Hematopoietic multipotent progenitor cell treated with erythropoietin and hydrocortisone succinate and interleukin-3 and kit ligand, for 6 days (in vitro differentiated cells): ENCODE data around the gene CAGE1.

Experiments used
- DNase-seq: peaks from one replicate; pipeline ENCODE4 v3.0.0-alpha.2; 2015

CAGE1 gene

GRCh38 chr6:7389451-7390225, at the start of gene CAGE1, which contains the start of gene RIOK1:
Gene CAGE1, minus strand, starts transcription at chr6:7389742. Its CDS starts 2,569 bp downstream, at chr6:7387173.
Gene RIOK1, plus strand, starts transcription at chr6:7389808. Its CDS starts 195 bp downstream, at chr6:7390003.
- DNase-seq, result peak; percentile 99

- DNase-seq, result peak; percentile 66
Measured at GRCh38 chr6:7439228-7439627, 49.7 kb upstream of the CAGE1 start.

DNA sequence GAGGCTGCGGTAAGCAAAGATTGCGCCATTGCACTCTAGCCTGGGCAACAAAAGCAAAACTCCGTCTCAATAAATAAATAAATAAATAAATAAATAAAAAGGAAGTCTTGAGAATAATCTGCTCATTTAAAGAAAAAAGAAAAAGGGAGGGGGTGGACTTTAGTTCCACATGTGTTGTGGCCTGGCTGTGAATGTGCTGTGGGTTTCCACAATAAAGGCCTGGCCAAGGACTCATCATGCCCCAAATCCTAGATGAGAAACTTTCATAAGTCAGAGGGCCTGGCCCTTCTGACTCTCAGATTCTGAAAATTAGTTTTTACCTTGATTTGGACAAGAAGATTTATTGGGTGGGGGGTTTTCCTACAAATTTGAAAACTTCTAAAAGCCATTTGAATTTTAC, 48.5 kb upstream of the CAGE1 start:
- DNase-seq, result no peak

DNA sequence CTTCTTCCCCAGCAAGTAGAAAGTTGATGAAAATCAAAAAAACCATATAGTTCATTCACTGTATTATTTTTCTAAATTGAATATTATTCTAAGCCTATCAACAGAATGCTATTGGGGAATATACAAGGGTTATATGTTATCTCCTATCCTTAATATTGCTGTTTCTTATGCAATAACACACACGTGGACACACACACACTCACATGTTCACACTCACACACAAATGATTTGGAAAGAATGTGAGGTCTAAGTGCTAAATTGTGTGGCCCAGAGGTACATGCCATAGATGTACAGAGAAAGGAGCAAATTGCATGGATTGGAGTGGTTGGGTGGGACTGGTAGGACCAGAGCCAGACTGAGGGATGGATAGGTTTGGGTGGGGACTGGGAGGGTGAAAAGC, 45.1 kb upstream of the CAGE1 start:
- DNase-seq, result no peak

- no peak for DNase-seq
Measured at GRCh38 chr6:7433121-7433617, 43.6 kb upstream of the CAGE1 start.

- DNase-seq, result peak; percentile 6
Measured at GRCh38 chr6:7432391-7433120, 43.0 kb upstream of the CAGE1 start.

DNA sequence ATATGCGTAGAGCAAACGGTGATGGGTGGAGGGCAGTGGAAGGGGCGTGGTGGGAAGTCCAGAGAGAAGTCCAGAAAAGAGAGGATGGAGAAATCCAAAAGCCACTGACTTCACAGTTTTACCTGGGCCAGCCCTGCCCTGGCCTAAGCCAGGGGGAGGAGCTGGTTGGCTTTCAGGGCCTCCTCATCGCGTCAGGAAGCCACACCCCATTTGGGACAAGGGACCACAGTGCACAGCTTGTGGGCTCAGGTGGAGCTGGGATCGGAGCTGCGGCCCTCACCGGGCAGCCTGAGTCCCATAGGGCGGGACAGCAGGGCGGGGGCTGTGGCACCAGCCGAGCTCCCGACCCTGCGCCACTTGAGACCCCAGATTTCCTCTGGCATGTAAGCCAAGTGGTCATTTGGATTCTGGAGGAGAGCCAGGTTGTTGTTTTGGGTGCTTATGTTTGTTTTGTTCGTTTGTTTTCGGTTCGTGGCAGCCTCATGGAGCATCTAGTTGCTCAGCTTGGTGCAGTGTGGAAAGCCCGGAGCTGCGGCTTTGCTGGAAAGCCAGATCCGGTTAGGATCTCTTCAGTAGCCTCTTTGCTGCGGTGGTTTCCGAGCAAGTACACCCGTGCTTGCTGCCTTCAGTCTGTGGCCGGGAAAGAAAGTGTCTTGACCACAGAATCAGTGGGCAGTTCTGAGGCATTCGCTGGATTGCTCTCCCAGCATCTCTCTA, 42.3 kb upstream of the CAGE1 start:
- no peak for DNase-seq

DNA sequence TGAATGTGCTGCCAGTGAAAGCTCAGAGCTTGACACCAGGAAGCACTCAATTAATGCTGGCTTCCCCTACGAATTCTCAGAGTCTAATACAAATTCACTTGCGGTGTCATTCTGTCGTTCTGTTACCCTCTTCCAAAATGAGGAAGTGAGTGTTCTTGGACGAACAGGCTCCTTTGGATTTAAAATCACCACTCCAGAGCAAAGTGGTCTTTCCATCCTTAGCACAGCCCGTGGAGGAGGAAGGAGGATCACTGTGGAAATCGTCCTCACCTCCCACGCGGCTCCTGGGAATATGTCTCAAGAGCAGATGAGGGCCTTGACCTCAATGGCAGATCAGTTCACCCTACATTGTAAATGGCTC, 41.8 kb upstream of the CAGE1 start:
- peak; percentile 46 for DNase-seq

GRCh38 chr6:7426447-7427169, 37.1 kb upstream of the CAGE1 start:
- no peak for DNase-seq

DNA sequence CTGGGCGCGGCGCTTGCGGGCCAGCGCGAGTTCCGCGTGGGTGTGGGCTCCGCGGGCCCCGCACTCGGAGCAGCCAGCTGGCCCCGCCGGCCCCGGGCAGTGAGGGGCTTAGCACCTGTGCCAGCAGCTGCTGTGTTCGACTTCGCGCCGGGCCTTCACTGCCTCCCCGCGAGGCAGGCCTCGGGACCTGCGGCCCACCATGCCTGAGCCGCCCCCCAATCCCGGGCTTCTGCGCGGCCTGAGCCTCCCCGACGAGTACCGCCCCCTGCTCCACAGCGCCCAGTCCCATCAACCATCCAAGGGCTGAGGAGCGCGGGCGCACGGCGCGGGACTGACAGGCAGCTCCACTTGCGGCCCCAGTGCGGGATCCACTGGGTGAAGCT, 36.3 kb upstream of the CAGE1 start:
- no peak for DNase-seq

DNA sequence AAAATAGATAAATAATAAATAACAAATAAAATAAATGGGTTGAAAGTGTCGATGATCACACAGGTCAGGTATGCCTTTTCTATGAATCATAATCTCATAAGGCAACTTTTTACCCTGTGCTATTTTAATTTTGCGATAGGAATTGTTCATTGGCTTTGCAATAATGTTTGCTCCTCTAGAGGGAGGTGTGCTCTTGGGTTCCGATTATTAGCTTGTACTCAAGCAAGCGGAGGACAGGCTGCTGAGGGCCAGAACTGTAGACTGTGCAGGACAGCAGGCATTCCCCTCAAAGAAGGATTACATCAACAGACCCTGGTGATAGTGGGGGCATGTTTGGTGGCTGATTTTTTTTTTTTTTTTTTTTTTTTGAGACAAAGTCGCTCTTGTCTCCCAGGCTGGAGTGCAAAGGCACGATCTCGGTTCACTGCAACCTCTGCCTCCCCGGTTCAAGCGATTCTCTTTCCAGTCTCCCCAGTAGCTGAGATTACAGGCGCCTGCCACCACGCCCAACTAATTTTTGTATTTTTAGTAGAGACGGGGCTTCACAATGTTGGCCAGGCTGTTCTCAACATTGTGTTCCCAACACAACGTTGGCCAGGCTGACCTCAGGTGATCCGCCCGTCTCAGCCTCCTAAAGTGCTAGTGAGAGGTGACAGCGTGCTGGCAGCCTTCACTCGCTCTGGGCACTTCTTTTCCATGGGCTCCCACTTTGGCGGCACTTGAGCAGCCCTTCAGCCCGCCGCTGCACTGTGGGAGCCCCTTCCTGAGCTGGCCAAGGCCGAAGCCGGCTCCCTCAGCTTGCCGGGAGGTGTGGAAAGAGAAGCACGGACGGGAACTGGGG, 35.6 kb upstream of the CAGE1 start:
- DNase-seq, result peak; percentile 72

DNA sequence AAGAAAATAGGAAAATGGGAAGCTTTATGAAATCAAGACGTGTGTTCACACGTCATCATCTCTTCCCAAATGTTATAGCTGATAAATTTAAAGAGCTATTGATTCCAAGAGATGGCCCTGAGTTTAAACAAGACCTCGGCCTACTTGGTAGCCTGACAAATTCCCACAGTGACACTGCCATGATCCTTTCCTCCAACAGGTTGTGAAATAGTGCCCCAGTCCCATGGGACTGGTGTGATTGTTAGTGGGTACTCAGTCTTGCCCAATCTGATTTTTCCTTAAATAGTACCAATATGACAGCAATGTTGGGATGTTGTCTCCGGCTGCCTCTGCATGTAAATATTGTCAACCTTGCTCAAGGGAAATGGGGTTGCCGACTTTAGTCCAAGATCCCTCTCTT, 34.5 kb upstream of the CAGE1 start:
- DNase-seq, result no peak

DNA sequence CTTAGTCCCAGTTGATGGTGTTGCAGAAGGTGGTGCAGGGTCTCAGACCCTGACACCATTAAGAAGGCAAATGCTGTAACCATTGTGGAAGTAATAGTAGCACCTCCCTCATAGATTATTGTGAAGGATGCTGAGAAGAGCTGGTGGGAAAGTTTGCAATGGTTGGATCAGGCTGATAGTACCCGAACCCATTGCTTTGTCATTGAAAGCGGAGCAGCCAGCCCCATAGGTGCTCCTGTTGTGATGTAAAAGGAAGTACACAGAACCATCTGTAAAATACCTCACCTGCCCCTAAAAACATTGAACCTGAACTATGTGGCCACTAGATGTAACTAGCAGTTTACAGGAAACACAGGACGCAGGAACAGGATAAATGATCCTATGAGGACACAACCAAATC, 31.5 kb upstream of the CAGE1 start:
- DNase-seq, result no peak

- no peak for DNase-seq
Measured at GRCh38 chr6:7419065-7419464, 29.5 kb upstream of the CAGE1 start.

DNA sequence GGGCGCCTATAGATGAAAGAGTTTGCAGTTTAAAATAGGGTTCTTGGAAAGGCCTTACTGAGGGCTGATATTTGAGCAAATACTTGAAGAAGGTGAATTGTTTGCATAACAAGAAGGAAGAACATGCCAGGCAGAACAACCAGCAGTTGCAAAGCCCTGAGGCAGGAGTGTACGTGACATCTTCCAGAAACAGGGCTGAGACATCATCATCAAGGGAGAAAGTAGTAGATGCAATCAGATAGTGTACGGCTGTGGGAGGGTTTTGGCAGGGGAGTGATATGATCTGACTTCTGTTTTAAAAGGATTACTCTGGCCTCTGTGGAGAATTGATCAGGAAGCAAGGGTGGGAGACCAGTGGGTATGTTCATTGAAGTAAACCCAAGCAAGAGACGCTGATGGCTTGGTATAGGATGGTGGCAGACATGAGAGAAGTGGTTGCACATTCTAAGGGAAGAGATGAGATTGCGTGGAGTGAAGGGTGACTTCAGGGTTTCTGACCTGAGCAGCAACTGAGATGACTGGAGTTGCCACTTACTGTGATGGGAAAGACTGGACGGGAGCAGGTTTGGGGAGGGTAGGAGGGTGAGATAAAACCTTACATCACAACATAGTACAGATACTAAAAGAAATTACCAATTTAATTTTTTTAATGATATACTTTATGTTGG, 28.8 kb upstream of the CAGE1 start:
- DNase-seq, result no peak

GRCh38 chr6:7417684-7418083, 28.1 kb upstream of the CAGE1 start:
- DNase-seq, result no peak

- no peak for DNase-seq
Measured at GRCh38 chr6:7414811-7415210, 25.3 kb upstream of the CAGE1 start.

GRCh38 chr6:7413151-7413823, 23.7 kb upstream of the CAGE1 start:
- DNase-seq, result no peak

- DNase-seq, result no peak
Measured at GRCh38 chr6:7411328-7411727, 21.8 kb upstream of the CAGE1 start.

GRCh38 chr6:7410851-7411250, 21.3 kb upstream of the CAGE1 start:
- DNase-seq, result no peak

DNA sequence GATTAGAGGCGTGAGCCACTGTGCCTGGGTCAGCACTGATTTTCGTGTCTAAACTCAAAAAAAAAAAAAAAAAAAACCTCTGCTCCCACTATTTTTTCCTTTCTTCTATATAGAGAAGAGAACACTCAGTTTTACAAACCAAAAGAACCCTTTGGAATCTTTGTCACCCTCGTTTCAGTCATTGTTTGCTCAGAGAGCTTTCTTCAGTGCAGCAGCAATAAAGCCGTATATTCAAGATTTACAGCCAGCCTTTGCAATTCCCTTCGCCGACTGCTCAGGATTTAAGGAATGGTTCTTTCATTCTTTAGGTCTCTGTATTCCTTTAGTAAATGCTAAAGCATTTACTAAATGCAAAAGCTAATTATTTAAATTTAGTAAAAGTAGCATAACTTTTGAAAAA, 20.2 kb upstream of the CAGE1 start:
- DNase-seq, result no peak
